ENCODE measurements around the gene WBP1.

WBP1 gene

GRCh38 chr2:74421221-74421870, 36.9 kb upstream of the WBP1 start, which contains the start of the genes C2orf81 and WDR54:
Gene C2orf81 (minus strand): TSS chr2:74421619. CDS start chr2:74421560, 59 bp downstream.
Gene WDR54 (plus strand): TSS chr2:74421730. CDS start chr2:74422154, 424 bp downstream.
- in situ Hi-C loops (cut with MboI; ENCODE audit: low sequenced_read_pairs) = no loop called here
- Histone ChIP-seq H3K4me1 (no peaks in the 10 kb centered on the region; the same call in 1 of the 2 replicates), H3K9me3 (no peaks in the 10 kb centered on the region)

GRCh38 chr2:74423231-74424095, 34.8 kb upstream of the WBP1 start:
- in situ Hi-C loops (cut with MboI; ENCODE audit: low sequenced_read_pairs) = no loop called here

More at GRCh38 chr2:74421221-74421870, 36.9 kb upstream of the WBP1 start, which contains the start of the genes C2orf81 and WDR54:
- DNase-seq (ENCODE audit: low spot score in 2 of 2) = peak; percentile 80 to 94
- peaks cover 12% of the 10 kb centered on the region for H3K36me3 ChIP-seq (replicated peaks)
- H3K4me3 ChIP-seq = peak within 1 kb of the TSS; percentile 64
- no peaks in the 10 kb centered on the region for H3K27me3 ChIP-seq (ENCODE audit: low read depth)

GRCh38 chr2:74424139-74424992, 33.9 kb upstream of the WBP1 start:
- H3K9me3 ChIP-seq = no peaks in the 10 kb centered on the region
- no peaks in the 10 kb centered on the region for H3K27me3 ChIP-seq (ENCODE audit: low read depth)
- no peak for DNase-seq (ENCODE audit: low spot score in 2 of 2)
- no peak overlapping the region for H3K4me3 ChIP-seq
- H3K36me3 ChIP-seq (replicated peaks) = peaks cover 26% of the 10 kb centered on the region
- in situ Hi-C loops (cut with MboI; ENCODE audit: low sequenced_read_pairs) = no loop called here
- no peaks in the 10 kb centered on the region; the same call in 1 of the 2 replicates for H3K4me1 ChIP-seq

More at GRCh38 chr2:74423231-74424095, 34.8 kb upstream of the WBP1 start:
- peaks cover 20% of the 10 kb centered on the region for H3K36me3 ChIP-seq (replicated peaks)
- no peak for DNase-seq (ENCODE audit: low spot score in 2 of 2)
- no peak overlapping the region for H3K4me3 ChIP-seq
- no peaks in the 10 kb centered on the region; the same call in 1 of the 2 replicates for H3K4me1 ChIP-seq
- H3K27me3 ChIP-seq (ENCODE audit: low read depth) = no peaks in the 10 kb centered on the region
- H3K9me3 ChIP-seq = no peaks in the 10 kb centered on the region

- Histone ChIP-seq H3K4me1 (no peaks in the 10 kb centered on the region; the same call in 1 of the 2 replicates), H3K4me3 (no peak overlapping the region), H3K36me3 (replicated peaks) (peaks cover 31% of the 10 kb centered on the region), H3K9me3 (no peaks in the 10 kb centered on the region), H3K27me3 (ENCODE audit: low read depth) (no peaks in the 10 kb centered on the region)
- no peak for DNase-seq (ENCODE audit: low spot score in 2 of 2)
- in situ Hi-C loops (cut with MboI; ENCODE audit: low sequenced_read_pairs) = no loop called here
Measured at GRCh38 chr2:74424995-74425406, 33.2 kb upstream of the WBP1 start.

GRCh38 chr2:74425523-74425922, 32.7 kb upstream of the WBP1 start:
- in situ Hi-C loops (cut with MboI; ENCODE audit: low sequenced_read_pairs) = no loop called here
- no peak for DNase-seq (ENCODE audit: low spot score in 2 of 2)
- Histone ChIP-seq H3K4me3 (no peak overlapping the region), H3K27me3 (ENCODE audit: low read depth) (no peaks in the 10 kb centered on the region), H3K9me3 (no peaks in the 10 kb centered on the region), H3K36me3 (replicated peaks) (peaks cover 31% of the 10 kb centered on the region), H3K4me1 (no peaks in the 10 kb centered on the region; the same call in 1 of the 2 replicates)

GRCh38 chr2:74426181-74426758, 32.0 kb upstream of the WBP1 start:
- Histone ChIP-seq H3K27me3 (ENCODE audit: low read depth) (no peaks in the 10 kb centered on the region), H3K4me1 (no peaks in the 10 kb centered on the region; the same call in 1 of the 2 replicates), H3K36me3 (replicated peaks) (peaks cover 31% of the 10 kb centered on the region), H3K9me3 (no peaks in the 10 kb centered on the region), H3K4me3 (no peak overlapping the region)
- no peak for DNase-seq (ENCODE audit: low spot score in 2 of 2)
- in situ Hi-C loops (cut with MboI; ENCODE audit: low sequenced_read_pairs) = no loop called here

GRCh38 chr2:74427551-74427950, 30.7 kb upstream of the WBP1 start:
- in situ Hi-C loops (cut with MboI; ENCODE audit: low sequenced_read_pairs) = no loop called here
- Histone ChIP-seq H3K4me3 (no peak overlapping the region), H3K9me3 (no peaks in the 10 kb centered on the region), H3K36me3 (replicated peaks) (peaks cover 31% of the 10 kb centered on the region), H3K4me1 (no peaks in the 10 kb centered on the region), H3K27me3 (ENCODE audit: low read depth) (no peaks in the 10 kb centered on the region)
- DNase-seq (ENCODE audit: low spot score in 2 of 2) = no peak

GRCh38 chr2:74428675-74429074, 29.6 kb upstream of the WBP1 start:
- Histone ChIP-seq H3K36me3 (replicated peaks) (peaks cover 31% of the 10 kb centered on the region), H3K9me3 (no peaks in the 10 kb centered on the region), H3K4me3 (no peak overlapping the region), H3K4me1 (no peaks in the 10 kb centered on the region), H3K27me3 (ENCODE audit: low read depth) (no peaks in the 10 kb centered on the region)
- in situ Hi-C loops (cut with MboI; ENCODE audit: low sequenced_read_pairs) = no loop called here
- DNase-seq (ENCODE audit: low spot score in 2 of 2) = no peak

GRCh38 chr2:74429487-74430451, 28.5 kb upstream of the WBP1 start:
- Histone ChIP-seq H3K4me1 (no peaks in the 10 kb centered on the region), H3K9me3 (no peaks in the 10 kb centered on the region), H3K4me3 (no peak overlapping the region), H3K36me3 (replicated peaks) (peaks cover 31% of the 10 kb centered on the region), H3K27me3 (ENCODE audit: low read depth) (no peaks in the 10 kb centered on the region)
- in situ Hi-C loops (cut with MboI; ENCODE audit: low sequenced_read_pairs) = no loop called here
- DNase-seq (ENCODE audit: low spot score in 2 of 2) = no peak

GRCh38 chr2:74430502-74430901, 27.7 kb upstream of the WBP1 start:
- H3K9me3 ChIP-seq = no peaks in the 10 kb centered on the region
- H3K4me1 ChIP-seq = no peaks in the 10 kb centered on the region
- no peak overlapping the region for H3K4me3 ChIP-seq
- H3K27me3 ChIP-seq (ENCODE audit: low read depth) = no peaks in the 10 kb centered on the region
- DNase-seq (ENCODE audit: low spot score in 2 of 2) = no peak
- in situ Hi-C loops (cut with MboI; ENCODE audit: low sequenced_read_pairs) = no loop called here
- H3K36me3 ChIP-seq (replicated peaks) = peaks cover 24% of the 10 kb centered on the region

- in situ Hi-C loops (cut with MboI; ENCODE audit: low sequenced_read_pairs) = no loop called here
- Histone ChIP-seq H3K36me3 (replicated peaks) (no peaks in the 10 kb centered on the region; the same call in none of the 2 replicates), H3K4me1 (peaks cover 19% of the 10 kb centered on the region), H3K4me3 (no peak overlapping the region), H3K27me3 (ENCODE audit: low read depth) (no peaks in the 10 kb centered on the region), H3K9me3 (no peaks in the 10 kb centered on the region)
- no peak for DNase-seq (ENCODE audit: low spot score in 2 of 2)
Measured at GRCh38 chr2:74436111-74436805, 22.0 kb upstream of the WBP1 start.

Data from HAP-1 (cell line).